ENCODE data around the gene INPP5D. TPM values are rescaled to one million over a fixed set of nuclear protein-coding genes. Genes with fewer than 3 reads are reported as not detected.

The INPP5D gene
- total RNA-seq, 1 experiment from 2014 or later, result 12.7 TPM

GRCh38 chr2:233162770-233163169 is 102.6 kb downstream of the INPP5D start:
- H3K27ac ChIP-seq (ENCODE audit: insufficient read length, low read depth, low read length), result no peak overlapping the region

More at GRCh38 chr2:233162770-233163169, 102.6 kb downstream of the INPP5D start:
- Histone ChIP-seq H2BK5ac (ENCODE audit: insufficient read length, low read length) (no peak overlapping the region), H2BK120ac (ENCODE audit: low read depth, low read length, poor library complexity, severe bottlenecking) (no peak overlapping the region), H2BK12ac (ENCODE audit: insufficient read length, low read depth, low read length) (no peak overlapping the region), H4K8ac (replicated peaks; ENCODE audit: insufficient read length, low read depth, low read length) (no peak overlapping the region), H3K9me3 (ENCODE audit: control insufficient read depth, low read depth, low read length) (no peaks in the 10 kb centered on the region), H3K9ac (ENCODE audit: extremely low read depth, insufficient read length, low read length) (no peak overlapping the region), H3K14ac (ENCODE audit: insufficient read depth, low read length) (no peak overlapping the region), H4K91ac (ENCODE audit: insufficient read length, low read depth, low read length) (no peak overlapping the region), H2BK20ac (ENCODE audit: low read depth, low read length, poor library complexity, severe bottlenecking) (no peak overlapping the region), H3K56ac (ENCODE audit: insufficient read length, low read depth, low read length) (no peak overlapping the region), H2AFZ (ENCODE audit: low read length) (no peak overlapping the region), H3K23ac (ENCODE audit: insufficient read length, low read depth, low read length) (no peak overlapping the region), H3K23me2 (ENCODE audit: insufficient read length, low read depth, low read length, poor library complexity, severe bottlenecking) (no peaks in the 10 kb centered on the region), H2BK15ac (ENCODE audit: low read depth, low read length) (no peak overlapping the region), H3K4ac (ENCODE audit: low read depth, low read length) (no peak overlapping the region), H2AK5ac (ENCODE audit: insufficient read length, low read length) (no peak overlapping the region), H3K79me2 (ENCODE audit: insufficient read depth, low read length) (no peaks in the 10 kb centered on the region), H4K20me1 (ENCODE audit: control insufficient read depth, insufficient read depth, insufficient read length) (no peaks in the 10 kb centered on the region), H3K18ac (ENCODE audit: insufficient read length, low read depth, low read length) (no peak overlapping the region), H3K79me1 (ENCODE audit: insufficient read depth, low read depth, low read length, poor library complexity, severe bottlenecking) (no peaks in the 10 kb centered on the region), H3K4me2 (ENCODE audit: insufficient read depth, insufficient read length, low read length) (no peak overlapping the region), H3K4me1 (ENCODE audit: insufficient read depth, low read length) (no peaks in the 10 kb centered on the region), H3K27me3 (ENCODE audit: insufficient read depth, low read length) (no peaks in the 10 kb centered on the region), H4K5ac (ENCODE audit: insufficient read length, low read depth, low read length) (no peak overlapping the region), H3T11ph (ENCODE audit: low read length) (no peak overlapping the region)
- H3K27ac Mint-ChIP-seq, result no peak overlapping the region
- H3K4me3 Mint-ChIP-seq, result no peak overlapping the region
- peaks cover 0 to 37% (median 0%) of the 10 kb centered on the region in 3 experiments; a peak in 3 of 7 replicates for H3K36me3 Mint-ChIP-seq (ENCODE audit: insufficient read depth in 1 of 3, low read depth in 3 of 3)
- no CpG with 5 or more reads among the region's 8 CpGs for WGBS (ENCODE audit: extremely low coverage, insufficient read length, low lambda C conversion rate)
- H3K4me1 Mint-ChIP-seq, result peaks cover 6 to 13% of the 10 kb centered on the region in 2 experiments
- H3K9me3 Mint-ChIP-seq, result no peaks in the 10 kb centered on the region
- no peak for DNase-seq
- H3K27me3 Mint-ChIP-seq (ENCODE audit: low read depth), result no peaks in the 10 kb centered on the region
- TF ChIP-seq CTCF (conservative IDR thresholded peaks at IDR 0.05), result no peak
